Loucy (cell line): ENCODE data around the gene CDRT4.

ENCODE experiments used
- H2AFZ ChIP-seq: fragments of 200-600 bp; sonication (generic); 2 replicates; pipeline ENCODE4 v1.6.0; 2016; ENCODE audit warnings: antibody characterized with exemption, mild to moderate bottlenecking, low read length, moderate library complexity
- H3F3A ChIP-seq: fragments of 200-600 bp; 2 replicates; pipeline ENCODE4 v1.6.0; 2016; ENCODE audit warnings: antibody characterized with exemption, low read depth, mild to moderate bottlenecking
- H3K27me3 ChIP-seq: fragments of 200-600 bp; sonication (generic); 2 replicates; pipeline ENCODE4 v1.6.1; 2014; ENCODE audit warnings: low read length, mild to moderate bottlenecking; ENCODE audit not compliant: insufficient read depth, poor library complexity, severe bottlenecking
- H3K36me3 ChIP-seq: fragments of 200-600 bp; sonication (generic); 2 replicates; pipeline ENCODE4 v1.6.1; 2016; ENCODE audit warnings: low read length; ENCODE audit not compliant: insufficient read depth
- H3K4me1 ChIP-seq: fragments of 200-600 bp; sonication (generic); 2 replicates; pipeline ENCODE4 v1.5.1; 2014; ENCODE audit warnings: low read length, mild to moderate bottlenecking; ENCODE audit not compliant: insufficient read depth, poor library complexity, severe bottlenecking
- H3K4me2 ChIP-seq: fragments of 200-600 bp; sonication (generic); 2 replicates; pipeline ENCODE4 v1.6.0; 2014; ENCODE audit warnings: antibody characterized with exemption, low read length, low read depth, mild to moderate bottlenecking; ENCODE audit not compliant: poor library complexity, severe bottlenecking
- H3K4me3 ChIP-seq: fragments of 200-600 bp; sonication (generic); 2 replicates; pipeline ENCODE4 v1.5.1; 2014; ENCODE audit warnings: low read length, mild to moderate bottlenecking, mixed read lengths; ENCODE audit not compliant: poor library complexity, severe bottlenecking
- H3K79me2 ChIP-seq: fragments of 200-600 bp; sonication (generic); 2 replicates; pipeline ENCODE4 v1.6.1; 2014; ENCODE audit warnings: low read length; ENCODE audit not compliant: insufficient read depth
- H3K9ac ChIP-seq: fragments of 200-600 bp; sonication (generic); 2 replicates; pipeline ENCODE4 v1.6.0; 2014; ENCODE audit warnings: mild to moderate bottlenecking, low read depth, low read length, moderate library complexity; ENCODE audit not compliant: poor library complexity, severe bottlenecking
- H3K9me2 ChIP-seq: fragments of 200-600 bp; sonication (generic); replicated peaks from 2 replicates; pipeline ENCODE4 v1.6.1; 2016; ENCODE audit warnings: low read depth, low read length, mixed read lengths
- H3K9me3 ChIP-seq: fragments of 200-600 bp; sonication (generic); 2 replicates; pipeline ENCODE4 v1.6.1; 2014; ENCODE audit warnings: mild to moderate bottlenecking, antibody characterized with exemption, low read length, low read depth; ENCODE audit not compliant: insufficient read depth
- H4K20me1 ChIP-seq: fragments of 200-600 bp; sonication (generic); 2 replicates; pipeline ENCODE4 v1.6.0; 2014; ENCODE audit warnings: antibody characterized with exemption, low read length, mild to moderate bottlenecking; ENCODE audit not compliant: insufficient read depth, poor library complexity, severe bottlenecking
- CTCF ChIP-seq: fragments of 200-600 bp; sonication (generic); conservative IDR thresholded peaks from 2 replicates; pipeline ENCODE4 v1.5.1; 2014; ENCODE audit warnings: mild to moderate bottlenecking, antibody characterized with exemption, low read length
- EZH2phosphoT487 ChIP-seq: fragments of 200-600 bp; IDR thresholded peaks from 2 replicates; pipeline ENCODE4 v1.6.1; 2018; ENCODE audit warnings: antibody characterized with exemption, mild to moderate bottlenecking, moderate library complexity, borderline replicate concordance

Gene CDRT4

GRCh38 chr17:15404106-15405057, 63.0 kb downstream of the CDRT4 start:
- H3K4me1 ChIP-seq = no peaks in the 10 kb centered on the region
- TF ChIP-seq CTCF = no peak
- no peak for TF ChIP-seq EZH2phosphoT487

GRCh38 chr17:15403276-15403939, 64.0 kb downstream of the CDRT4 start:
- Histone ChIP-seq H3K9me3 (no peaks in the 10 kb centered on the region; the same call in 1 of the 2 replicates), H3F3A (no peaks in the 10 kb centered on the region), H3K9ac (no peak overlapping the region), H3K4me1 (no peaks in the 10 kb centered on the region), H3K36me3 (no peaks in the 10 kb centered on the region), H3K4me3 (no peak overlapping the region), H3K27me3 (no peaks in the 10 kb centered on the region), H3K9me2 (no peaks in the 10 kb centered on the region), H3K79me2 (no peaks in the 10 kb centered on the region), H4K20me1 (no peaks in the 10 kb centered on the region), H3K4me2 (no peak overlapping the region), H2AFZ (no peak overlapping the region)
- no peak for TF ChIP-seq CTCF
- no peak for TF ChIP-seq EZH2phosphoT487

More at GRCh38 chr17:15404106-15405057, 63.0 kb downstream of the CDRT4 start:
- no peaks in the 10 kb centered on the region for H3F3A ChIP-seq
- no peaks in the 10 kb centered on the region for H3K9me2 ChIP-seq
- H3K9ac ChIP-seq = no peak overlapping the region
- no peak overlapping the region for H3K4me2 ChIP-seq
- no peak overlapping the region for H2AFZ ChIP-seq
- H4K20me1 ChIP-seq = no peaks in the 10 kb centered on the region
- H3K79me2 ChIP-seq = no peaks in the 10 kb centered on the region
- H3K27me3 ChIP-seq = no peaks in the 10 kb centered on the region
- no peaks in the 10 kb centered on the region for H3K36me3 ChIP-seq
- H3K4me3 ChIP-seq = no peak overlapping the region
- no peaks in the 10 kb centered on the region; the same call in 1 of the 2 replicates for H3K9me3 ChIP-seq

GRCh38 chr17:15399443-15399842, 68.0 kb downstream of the CDRT4 start:
- Histone ChIP-seq H3K79me2 (no peaks in the 10 kb centered on the region), H3K27me3 (no peaks in the 10 kb centered on the region), H3K4me1 (no peaks in the 10 kb centered on the region), H3K4me2 (no peak overlapping the region), H2AFZ (no peak overlapping the region), H3K9ac (no peak overlapping the region), H3K9me2 (no peaks in the 10 kb centered on the region), H3K9me3 (no peaks in the 10 kb centered on the region), H3F3A (no peaks in the 10 kb centered on the region), H3K4me3 (no peak overlapping the region), H4K20me1 (no peaks in the 10 kb centered on the region), H3K36me3 (no peaks in the 10 kb centered on the region)
- no peak for TF ChIP-seq EZH2phosphoT487
- no peak for TF ChIP-seq CTCF
